Left ventricle myocardium inferior (tissue), 1 donor: Measurements from ENCODE around the gene MAP2K2. TPM values are rescaled to one million over a fixed set of nuclear protein-coding genes. Genes with fewer than 3 reads are reported as not detected.

Source experiments
- DNase-seq: peaks from one replicate; pipeline ENCODE4 v3.0.0-alpha.2; 2020
- H3K27ac ChIP-seq: fragments of 200-600 bp; replicated peaks from 2 replicates; pipeline ENCODE4 v1.8.0; 2021
- H3K27me3 ChIP-seq: fragments of 200-600 bp; 2 replicates; pipeline ENCODE4 v1.8.0; 2021; ENCODE audit warnings: low read depth
- H3K36me3 ChIP-seq: fragments of 200-600 bp; 2 replicates; pipeline ENCODE4 v1.8.0; 2021
- H3K4me1 ChIP-seq: fragments of 200-600 bp; 2 replicates; pipeline ENCODE4 v1.8.0; 2021
- H3K4me3 ChIP-seq: fragments of 200-600 bp; 2 replicates; pipeline ENCODE4 v1.8.0; 2021; ENCODE audit warnings: mild to moderate bottlenecking, moderate library complexity
- H3K9me3 ChIP-seq: fragments of 200-600 bp; replicated peaks from 2 replicates; pipeline ENCODE4 v1.8.0; 2021
- intact Hi-C: fragments of 100-400 bp; cut with micrococcal nuclease; formaldehyde crosslinking; loops from one replicate; pipeline ENCODE4 v1.11.0; 2022
- total RNA-seq: library from RNA; stranded (reverse); fragmentation: NEBNext Ultra II Directional; extraction: Animal tissue kit (Norgen Biotek cat#: 25700); gene quantifications from one replicate; pipeline ENCODE4 v1.2.1, GENCODE V29; 2021
- TF ChIP-seq, protein P1 (sequence below): fragments of 200-600 bp; IDR thresholded peaks from 2 replicates; pipeline ENCODE4 v1.8.0; 2021; ENCODE audit warnings: antibody characterized with exemption, mild to moderate bottlenecking, borderline replicate concordance
- donor health status: DM: no; HTN: yes; CAD: no; lungs with severe emphysema.

The MAP2K2 gene
- total RNA-seq, 1 donor from 2014 or later: 129 TPM

DNA sequence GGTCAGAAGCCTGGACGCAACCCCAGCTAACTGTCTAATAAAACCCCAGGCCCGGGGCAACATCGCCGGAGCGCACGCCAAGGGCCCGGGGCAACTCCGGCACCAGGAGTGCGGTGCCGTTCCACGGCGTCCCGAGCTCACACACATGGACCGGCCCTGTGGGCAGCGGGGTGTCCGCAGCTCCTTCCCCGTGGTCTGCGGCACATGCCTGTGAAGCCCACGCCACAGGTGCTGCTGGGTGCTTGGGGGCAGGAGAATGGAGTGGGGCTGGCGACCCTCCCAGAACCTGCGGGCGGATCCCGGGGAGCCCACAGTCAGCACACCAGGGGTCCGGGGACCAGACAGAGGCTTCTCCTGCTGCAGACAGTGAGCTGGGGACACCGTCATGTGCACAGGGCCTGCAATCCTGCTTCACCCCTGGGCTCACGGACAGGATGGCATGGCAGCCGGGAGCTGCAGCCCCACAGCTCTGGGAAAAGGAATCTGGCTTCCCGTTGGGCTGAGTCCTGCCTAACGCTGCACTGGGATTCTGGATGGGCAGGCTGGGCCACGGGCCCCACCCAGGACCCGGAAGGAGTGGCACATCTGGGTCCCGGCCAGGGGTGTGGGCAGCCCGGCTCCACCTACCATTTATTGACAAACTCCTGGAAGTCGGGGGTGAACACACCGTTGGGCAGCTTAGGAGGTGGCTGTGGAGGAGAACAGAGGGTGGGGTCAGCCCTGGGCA lies 29.0 kb downstream of the MAP2K2 start:
- no peak overlapping the region for H3K4me3 ChIP-seq
- H3K27me3 ChIP-seq: no peaks in the 10 kb centered on the region
- intact Hi-C loops: no loop called here
- TF ChIP-seq, protein P1, sequence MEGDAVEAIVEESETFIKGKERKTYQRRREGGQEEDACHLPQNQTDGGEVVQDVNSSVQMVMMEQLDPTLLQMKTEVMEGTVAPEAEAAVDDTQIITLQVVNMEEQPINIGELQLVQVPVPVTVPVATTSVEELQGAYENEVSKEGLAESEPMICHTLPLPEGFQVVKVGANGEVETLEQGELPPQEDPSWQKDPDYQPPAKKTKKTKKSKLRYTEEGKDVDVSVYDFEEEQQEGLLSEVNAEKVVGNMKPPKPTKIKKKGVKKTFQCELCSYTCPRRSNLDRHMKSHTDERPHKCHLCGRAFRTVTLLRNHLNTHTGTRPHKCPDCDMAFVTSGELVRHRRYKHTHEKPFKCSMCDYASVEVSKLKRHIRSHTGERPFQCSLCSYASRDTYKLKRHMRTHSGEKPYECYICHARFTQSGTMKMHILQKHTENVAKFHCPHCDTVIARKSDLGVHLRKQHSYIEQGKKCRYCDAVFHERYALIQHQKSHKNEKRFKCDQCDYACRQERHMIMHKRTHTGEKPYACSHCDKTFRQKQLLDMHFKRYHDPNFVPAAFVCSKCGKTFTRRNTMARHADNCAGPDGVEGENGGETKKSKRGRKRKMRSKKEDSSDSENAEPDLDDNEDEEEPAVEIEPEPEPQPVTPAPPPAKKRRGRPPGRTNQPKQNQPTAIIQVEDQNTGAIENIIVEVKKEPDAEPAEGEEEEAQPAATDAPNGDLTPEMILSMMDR: no peak
- H3K27ac ChIP-seq: no peak overlapping the region
- H3K9me3 ChIP-seq: no peaks in the 10 kb centered on the region
- DNase-seq: no peak
- H3K36me3 ChIP-seq: peaks cover 75% of the 10 kb centered on the region
- peaks cover 29% of the 10 kb centered on the region for H3K4me1 ChIP-seq

DNA sequence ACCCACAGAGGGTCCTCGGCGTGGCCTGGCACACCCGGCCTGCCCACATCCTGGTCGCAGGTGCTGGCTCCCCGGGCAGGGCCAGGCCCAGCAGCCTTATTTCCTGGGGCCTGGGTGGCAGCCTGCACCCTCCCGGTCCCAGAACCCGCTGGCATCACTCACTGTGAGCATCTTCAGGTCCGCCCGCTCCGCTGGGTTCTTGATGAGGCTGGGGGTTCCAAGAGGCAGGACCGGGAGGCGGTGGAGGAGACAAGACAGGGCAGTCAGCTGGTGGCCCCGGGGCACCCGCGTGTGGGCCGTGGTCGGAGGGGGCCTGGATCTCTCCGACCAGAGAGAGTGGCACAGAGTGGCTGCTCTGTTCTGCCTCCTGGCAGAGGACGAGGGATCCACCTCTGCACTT lies 29.6 kb downstream of the MAP2K2 start:
- Histone ChIP-seq H3K27me3 (no peaks in the 10 kb centered on the region), H3K27ac (no peak overlapping the region), H3K9me3 (no peaks in the 10 kb centered on the region), H3K4me3 (no peak overlapping the region), H3K4me1 (peaks cover 28% of the 10 kb centered on the region), H3K36me3 (peaks cover 75% of the 10 kb centered on the region)
- TF ChIP-seq, protein P1: no peak
- intact Hi-C loops: no loop called here
- no peak for DNase-seq

DNA sequence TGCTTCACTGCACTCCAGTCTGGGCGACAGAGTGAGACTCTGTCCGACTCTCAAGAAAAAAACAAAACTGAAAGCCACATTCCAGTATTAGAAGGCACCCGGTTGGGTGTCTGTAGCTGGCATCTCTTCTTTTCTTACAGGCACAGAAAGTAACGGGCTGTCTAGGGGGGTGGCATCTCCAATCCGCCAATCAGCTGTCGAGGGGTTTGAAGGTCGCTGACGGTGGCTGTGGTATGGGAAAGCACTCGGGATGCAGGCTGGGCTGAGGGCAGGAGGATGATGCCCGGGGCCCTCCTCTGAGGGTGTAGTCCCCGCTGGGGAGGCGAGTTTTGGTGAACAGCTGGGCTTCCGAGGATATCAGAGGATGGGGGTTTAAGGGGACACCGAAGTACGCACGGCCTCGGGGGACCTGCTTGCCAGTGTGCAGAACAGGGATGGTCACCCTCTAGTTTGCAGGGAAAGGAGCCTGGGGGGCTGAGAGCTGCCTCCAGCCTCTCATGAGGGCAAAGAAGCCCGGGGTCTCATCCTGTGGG lies 30.2 kb downstream of the MAP2K2 start:
- H3K4me1 ChIP-seq: peaks cover 22% of the 10 kb centered on the region
- peaks cover 72% of the 10 kb centered on the region for H3K36me3 ChIP-seq
- no peaks in the 10 kb centered on the region for H3K9me3 ChIP-seq
- no peak overlapping the region for H3K27ac ChIP-seq
- H3K4me3 ChIP-seq: no peak overlapping the region
- no peak for DNase-seq
- TF ChIP-seq, protein P1: no peak
- intact Hi-C loops: no loop called here
- no peaks in the 10 kb centered on the region for H3K27me3 ChIP-seq

DNA sequence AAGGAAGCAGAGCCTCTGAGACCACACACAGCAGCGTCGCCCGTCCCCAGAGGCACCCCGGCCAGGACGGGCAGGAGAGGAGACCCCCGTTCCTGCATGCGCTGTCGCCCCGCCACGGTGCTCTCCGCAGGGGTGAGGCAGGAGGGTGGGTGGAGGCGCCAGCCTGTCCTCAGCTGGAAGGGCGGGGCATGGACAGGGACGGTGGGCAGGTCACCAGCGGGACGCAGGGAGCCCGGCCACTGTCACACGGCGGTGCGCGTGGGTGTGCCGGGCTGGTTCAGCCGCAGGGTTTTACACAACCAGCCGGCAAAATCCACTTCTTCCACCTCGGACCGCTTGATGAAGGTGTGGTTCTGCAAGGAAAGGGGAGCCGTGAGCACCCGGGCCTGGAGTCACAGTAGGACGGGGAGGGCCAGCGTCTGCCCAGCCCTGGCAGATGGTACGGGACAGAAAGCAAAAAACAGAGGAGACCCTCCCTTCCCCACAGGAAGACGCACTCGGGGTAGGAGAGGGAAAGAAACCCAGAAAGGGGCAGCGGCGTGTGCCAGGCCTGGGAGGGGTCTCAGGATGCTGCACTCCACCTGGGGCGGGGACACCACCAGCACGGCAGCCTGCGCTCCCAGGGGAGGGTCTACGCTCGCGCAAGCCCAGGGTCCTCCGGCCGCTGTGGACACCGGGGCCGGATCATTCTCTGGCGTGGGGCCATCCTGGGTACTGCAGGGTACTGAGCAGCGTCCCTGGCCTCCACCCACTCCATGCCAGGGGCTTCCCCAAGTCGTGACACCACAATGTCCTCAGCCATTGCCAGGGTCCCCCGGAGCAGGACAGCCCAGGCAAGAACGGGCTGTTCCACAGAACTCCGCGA lies 33.3 kb downstream of the MAP2K2 start:
- H3K4me3 ChIP-seq: no peak overlapping the region
- H3K4me1 ChIP-seq: no peaks in the 10 kb centered on the region
- TF ChIP-seq, protein P1: no peak
- no peaks in the 10 kb centered on the region for H3K9me3 ChIP-seq
- H3K27ac ChIP-seq: no peak overlapping the region
- peaks cover 61% of the 10 kb centered on the region for H3K36me3 ChIP-seq
- intact Hi-C loops: no loop called here
- H3K27me3 ChIP-seq: no peaks in the 10 kb centered on the region
- no peak for DNase-seq

DNA sequence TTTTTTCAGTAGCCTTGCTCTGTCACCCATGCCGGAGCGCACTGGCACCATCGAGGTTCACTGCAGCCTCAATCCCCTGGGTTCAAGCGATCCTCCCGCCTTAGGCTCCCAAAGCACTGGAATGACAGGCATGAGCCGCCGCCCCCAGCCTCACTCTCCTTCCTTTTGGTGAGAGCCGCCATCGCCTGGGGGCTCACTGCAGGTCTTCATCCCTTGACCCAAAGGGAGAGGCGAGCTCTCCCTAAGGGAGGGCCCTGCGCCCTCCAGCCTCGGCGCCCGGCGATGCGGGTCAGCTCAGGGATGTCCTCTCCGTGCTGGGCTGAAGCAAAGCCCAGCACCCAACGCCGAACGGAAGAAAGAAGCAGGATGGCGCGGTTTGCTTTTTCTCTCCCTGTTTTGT lies 34.0 kb downstream of the MAP2K2 start:
- H3K27ac ChIP-seq: peak overlapping the region; percentile 39
- no peaks in the 10 kb centered on the region for H3K4me1 ChIP-seq
- H3K9me3 ChIP-seq: no peaks in the 10 kb centered on the region
- peaks cover 57% of the 10 kb centered on the region for H3K36me3 ChIP-seq
- no peak for DNase-seq
- no peaks in the 10 kb centered on the region for H3K27me3 ChIP-seq
- H3K4me3 ChIP-seq: no peak overlapping the region
- TF ChIP-seq, protein P1: no peak
- intact Hi-C loops: no loop called here
